IMR-90 (cell line): ENCODE measurements around the gene GLS. TPM values are rescaled to one million over a fixed set of nuclear protein-coding genes. Genes with fewer than 3 reads are reported as not detected.

ENCODE experiments used
- ATAC-seq: fragments of 200-7000 bp; cut with Tn5 transposase; 2 replicates; pipeline ENCODE4 v1.9.1; 2020; ENCODE audit warnings: low read depth, mild to moderate bottlenecking, moderate library complexity
- BruUV-seq: library from RNA; stranded (reverse); fragments of 400-500 nt; replicated peaks from 2 replicates; lab custom pipeline; 2021; lab: Mats Ljungman, UMichigan
- CTCF ChIA-PET: fragments of 300-600 bp; formaldehyde crosslinking; extraction: SDS; loops from one replicate; lab custom pipeline; 2021; ENCODE audit warnings: antibody characterized with exemption; lab: Yijun Ruan, JAX
- POLR2A ChIA-PET: fragments of 300-600 bp; sonication (Branson Sonifier 250); formaldehyde crosslinking; loops from one replicate; lab custom pipeline; 2022; ENCODE audit warnings: antibody characterized with exemption; ENCODE audit not compliant: unreplicated experiment; lab: Charles Lee
- DNase-seq: peaks from one replicate; pipeline ENCODE4 v3.0.0; 2013
- H2AFZ ChIP-seq: replicated peaks from 2 replicates; pipeline ENCODE3; 2013; ENCODE audit warnings: low read length, mild to moderate bottlenecking; ENCODE audit not compliant: poor library complexity
- H2AK5ac ChIP-seq: 2 replicates; pipeline ENCODE4 v1.6.1; 2013; ENCODE audit warnings: low read depth, low read length, inconsistent platforms
- H2AK9ac ChIP-seq: replicated peaks from 2 replicates; pipeline ENCODE3; 2013; ENCODE audit warnings: mild to moderate bottlenecking, low read depth, low read length, moderate library complexity; ENCODE audit not compliant: poor library complexity
- H2BK120ac ChIP-seq: 2 replicates; pipeline ENCODE4 v1.6.1; 2013; ENCODE audit warnings: low read depth, low read length, inconsistent platforms
- H2BK15ac ChIP-seq: 3 replicates; pipeline ENCODE4 v1.6.1; 2013; ENCODE audit warnings: low read depth, low read length, inconsistent platforms
- H2BK20ac ChIP-seq: 2 replicates; pipeline ENCODE4 v1.6.1; 2013; ENCODE audit warnings: low read depth, mild to moderate bottlenecking, inconsistent platforms, low read length, moderate library complexity
- H2BK5ac ChIP-seq: 2 replicates; pipeline ENCODE4 v1.6.1; 2013; ENCODE audit warnings: mild to moderate bottlenecking, low read depth, low read length, inconsistent platforms; ENCODE audit not compliant: poor library complexity, severe bottlenecking
- H3K14ac ChIP-seq: replicated peaks from 2 replicates; pipeline ENCODE4 v1.6.1; 2013; ENCODE audit warnings: low read depth, low read length, inconsistent platforms
- H3K18ac ChIP-seq: 2 replicates; pipeline ENCODE4 v1.6.1; 2013; ENCODE audit warnings: low read depth, low read length, control low read depth
- H3K23ac ChIP-seq: 2 replicates; pipeline ENCODE4 v1.6.1; 2013; ENCODE audit warnings: low read depth, low read length, inconsistent platforms
- H3K27ac ChIP-seq: 2 replicates; pipeline ENCODE4 v1.5.1; 2013; ENCODE audit warnings: mild to moderate bottlenecking, control low read depth, low read length; ENCODE audit not compliant: insufficient read depth
- H3K27me3 ChIP-seq: 2 replicates; pipeline ENCODE4 v1.6.1; 2013; ENCODE audit warnings: low read length; ENCODE audit not compliant: control insufficient read depth, insufficient read depth
- H3K36me3 ChIP-seq: 2 replicates; pipeline ENCODE4 v1.6.1; 2013; ENCODE audit warnings: low read length, mixed read lengths; ENCODE audit not compliant: control insufficient read depth, insufficient read depth
- H3K4ac ChIP-seq: 2 replicates; pipeline ENCODE4 v1.6.1; 2013; ENCODE audit warnings: low read depth, low read length, inconsistent platforms
- H3K4me1 ChIP-seq: 2 replicates; pipeline ENCODE4 v1.6.1; 2013; ENCODE audit warnings: low read length, mixed read lengths; ENCODE audit not compliant: control insufficient read depth, insufficient read depth
- H3K4me2 ChIP-seq: 2 replicates; pipeline ENCODE4 v1.6.1; 2013; ENCODE audit warnings: low read depth, mild to moderate bottlenecking, control low read depth, low read length, moderate library complexity
- H3K4me3 ChIP-seq: 2 replicates; pipeline ENCODE4 v1.5.1; 2013; ENCODE audit warnings: low read depth, mild to moderate bottlenecking, control low read depth, low read length, moderate library complexity; ENCODE audit not compliant: insufficient read depth
- H3K56ac ChIP-seq: 2 replicates; pipeline ENCODE4 v1.6.1; 2013; ENCODE audit warnings: low read length, inconsistent platforms; ENCODE audit not compliant: insufficient read depth; ENCODE audit errors: extremely low read depth
- H3K79me1 ChIP-seq, 2 experiments: 2 replicates each; pipeline ENCODE4 v1.6.1; 2013; ENCODE audit warnings: low read length in 2 of 2, inconsistent platforms in 1 of 2, low read depth in 1 of 2
- H3K9ac ChIP-seq: 2 replicates; pipeline ENCODE4 v1.6.1; 2013; ENCODE audit warnings: low read depth, low read length, control low read depth
- H3K9me1 ChIP-seq: 2 replicates; pipeline ENCODE4 v1.6.1; 2013; ENCODE audit warnings: low read length, inconsistent platforms; ENCODE audit not compliant: insufficient read depth
- H3K9me3 ChIP-seq: 2 replicates; pipeline ENCODE4 v1.6.1; 2013; ENCODE audit warnings: low read length; ENCODE audit not compliant: control insufficient read depth, insufficient read depth
- H4K20me1 ChIP-seq: 2 replicates; pipeline ENCODE4 v1.6.1; 2013; ENCODE audit warnings: low read length, inconsistent platforms; ENCODE audit not compliant: insufficient read depth
- H4K5ac ChIP-seq: 2 replicates; pipeline ENCODE4 v1.6.1; 2013; ENCODE audit warnings: mild to moderate bottlenecking, low read depth, low read length, control low read depth
- H4K8ac ChIP-seq, 2 experiments: 2 replicates each; pipeline ENCODE4 v1.6.1; 2013; ENCODE audit warnings: low read depth in 2 of 2, low read length in 2 of 2, control low read depth in 1 of 2, inconsistent platforms in 1 of 2
- H4K91ac ChIP-seq: 2 replicates; pipeline ENCODE4 v1.6.1; 2013; ENCODE audit warnings: low read depth, low read length, inconsistent platforms; ENCODE audit not compliant: insufficient read depth
- BHLHE40 ChIP-seq: fragments of 150-350 bp; IDR thresholded peaks from 2 replicates; pipeline ENCODE4 v1.6.1; 2016; ENCODE audit warnings: mild to moderate bottlenecking, low read depth, low read length
- CEBPB ChIP-seq: IDR thresholded peaks from 2 replicates; pipeline ENCODE4 v1.6.1; 2012; ENCODE audit warnings: low read depth, low read length, improper control_type of control experiment
- CHD1 ChIP-seq: IDR thresholded peaks from 2 replicates; pipeline ENCODE4 v1.6.1; 2012; ENCODE audit warnings: low read depth, low read length, improper control_type of control experiment
- CTCF ChIP-seq: conservative IDR thresholded peaks from 2 replicates; pipeline ENCODE4 v1.5.1; 2012; ENCODE audit warnings: mild to moderate bottlenecking, low read depth, low read length, improper control_type of control experiment
- ELK1 ChIP-seq: fragments of 150-350 bp; IDR thresholded peaks from 2 replicates; pipeline ENCODE4 v1.6.1; 2016; ENCODE audit warnings: low read depth, mild to moderate bottlenecking, low read length, moderate library complexity, borderline replicate concordance
- FOS ChIP-seq: fragments of 150-350 bp; IDR thresholded peaks from 2 replicates; pipeline ENCODE4 v1.6.1; 2016; ENCODE audit warnings: low read depth, low read length
- MAZ ChIP-seq: IDR thresholded peaks from 2 replicates; pipeline ENCODE4 v1.6.1; 2012; ENCODE audit warnings: low read depth, mild to moderate bottlenecking, low read length, improper control_type of control experiment, moderate library complexity, borderline replicate concordance
- MXI1 ChIP-seq: IDR thresholded peaks from 2 replicates; pipeline ENCODE4 v1.6.1; 2012; ENCODE audit warnings: low read depth, mild to moderate bottlenecking, low read length, moderate library complexity, borderline replicate concordance
- POLR2A ChIP-seq: IDR thresholded peaks from 2 replicates; pipeline ENCODE4 v1.6.1; 2012; ENCODE audit warnings: mild to moderate bottlenecking, low read depth, low read length
- RAD21 ChIP-seq: IDR thresholded peaks from 2 replicates; pipeline ENCODE4 v1.6.1; 2012; ENCODE audit warnings: low read length, improper control_type of control experiment
- RFX5 ChIP-seq: IDR thresholded peaks from 2 replicates; pipeline ENCODE4 v1.8.0; 2012; ENCODE audit warnings: low read depth, mild to moderate bottlenecking, low read length, moderate library complexity
- SMC3 ChIP-seq: fragments of 150-350 bp; IDR thresholded peaks from 2 replicates; pipeline ENCODE4 v1.6.1; 2016; ENCODE audit warnings: low read depth, mild to moderate bottlenecking, antibody characterized with exemption, low read length, moderate library complexity
- USF2 ChIP-seq: fragments of 150-350 bp; IDR thresholded peaks from 2 replicates; pipeline ENCODE4 v1.6.1; 2017; ENCODE audit warnings: mild to moderate bottlenecking, antibody characterized with exemption, low read length, low read depth
- WGBS, 2 experiments: methylation state at CpG; one replicate each; pipeline versions ENCODE4 v1.1.5 to v1.1.7; 2013; ENCODE audit warnings: missing lambda C conversion rate in 2 of 2; ENCODE audit not compliant: insufficient read length in 1 of 2; ENCODE audit errors: extremely low coverage in 2 of 2; 5-methylcytosine and 5-hydroxymethylcytosine counted together
- dilution Hi-C: fragments of 300-500 bp; cut with HindIII; formaldehyde crosslinking; loops from one replicate; pipeline ENCODE4 v1.14.3; 2018; ENCODE audit warnings: low sequenced_read_pairs; ENCODE audit not compliant: unreplicated experiment
- in situ Hi-C: fragments of 300-500 bp; cut with MboI; formaldehyde crosslinking; loops from 3 replicates; pipeline ENCODE4 v1.14.3; 2019; ENCODE audit warnings: low sequenced_read_pairs, inconsistent platforms, mixed read lengths
- intact Hi-C: fragments of 100-400 bp; cut with micrococcal nuclease; formaldehyde crosslinking; loops from 2 replicates; pipeline ENCODE4 v1.10.0; 2022
- polyA plus RNA-seq, 3 experiments: library from polyadenylated mRNA; depleted of rRNA; stranded (reverse); fragments of >200 nt; gene quantifications; 2 replicates each; pipeline ENCODE4 v1.2.3, GENCODE V29; 2012; ENCODE audit warnings: low replicate concordance in 1 of 3
- total RNA-seq: library from RNA; depleted of rRNA; stranded (reverse); fragments of >200 nt; gene quantifications from 2 replicates; pipeline ENCODE4 v1.2.3, GENCODE V29; 2012

The GLS gene
- total and polyA plus RNA-seq, 2 of the 4 experiments (the other 2 are of a cell fraction), result 87.5 to 130 TPM

- CTCF ChIA-PET, result interaction anchor here (0.6 kb wide), 1 partner anchor 10 kb away, joined by 4 read pairs; no protein-coding TSS in a partner anchor
- no peaks in the 10 kb centered on the region for H3K9me3 ChIP-seq
- H3K4me3 ChIP-seq, result no peak overlapping the region
- H3K9me1 ChIP-seq, result peaks cover 7% of the 10 kb centered on the region; the same call in 1 of the 2 replicates
- H2AK5ac ChIP-seq, result no peak overlapping the region
- 0 out of 2 replicates have a peak overlapping the region, but pooled peaks have one; percentile 19 for H2BK20ac ChIP-seq
- H3K36me3 ChIP-seq, result no peaks in the 10 kb centered on the region
- no peak overlapping the region for H3K23ac ChIP-seq
- no peak for TF ChIP-seq RFX5
- TF ChIP-seq RAD21, result no peak
- TF ChIP-seq SMC3, result no peak
- TF ChIP-seq CEBPB, result no peak
- no peak for TF ChIP-seq BHLHE40
- no peak for TF ChIP-seq MAZ
- no peak for TF ChIP-seq CHD1
- TF ChIP-seq ELK1, result no peak
- no peak for TF ChIP-seq USF2
- TF ChIP-seq MXI1, result no peak
- no peak for TF ChIP-seq FOS
- no peak for TF ChIP-seq CTCF
- TF ChIP-seq POLR2A, result no peak
- H2AFZ ChIP-seq, result no peak overlapping the region
- peaks cover 4% of the 10 kb centered on the region; the same call in 1 of the 2 replicates for H4K20me1 ChIP-seq
- in situ Hi-C loops (no loop called here), dilution Hi-C loops (no loop called here), intact Hi-C loops (no loop called here)
- no peak overlapping the region for H2BK5ac ChIP-seq
- H3K18ac ChIP-seq, result no peak overlapping the region
- no CpG with 5 or more reads among the region's 1 CpG for WGBS, 2 experiments
- no peak overlapping the region for H3K56ac ChIP-seq
- H2AK9ac ChIP-seq, result no peak overlapping the region
- H4K91ac ChIP-seq, result no peak overlapping the region
- no peak overlapping the region for H4K5ac ChIP-seq
- peaks cover 5 to 15% of the 10 kb centered on the region in 2 experiments; a peak in 3 of 4 replicates for H3K79me1 ChIP-seq
- no peak overlapping the region for H3K14ac ChIP-seq
- H4K8ac ChIP-seq, result no peak overlapping the region
- no peaks in the 10 kb centered on the region for H3K27me3 ChIP-seq
- H3K4ac ChIP-seq, result no peak overlapping the region; the same call in none of the 2 replicates
- H3K4me2 ChIP-seq, result no peak overlapping the region
- no peak for ATAC-seq
- POLR2A ChIA-PET, result interaction anchor here (1.0 kb wide), 1 partner anchor 26 kb away, joined by 3 read pairs; the partner anchor contains the start of gene GLS
- H2BK120ac ChIP-seq, result no peak overlapping the region; the same call in 1 of the 2 replicates
- H3K4me1 ChIP-seq, result peaks cover 8% of the 10 kb centered on the region
- peak overlapping the region; percentile 34; the same call in 1 of the 3 replicates for H2BK15ac ChIP-seq
- no TSS peak for BruUV-seq
- DNase-seq, result no peak
- H3K27ac ChIP-seq, result no peak overlapping the region
- no peak overlapping the region for H3K9ac ChIP-seq
These were observed 25.9 kb upstream of the GLS start for GRCh38 chr2:190854726-190855125.
